ENCODE results near the gene KNSTRN.

The KNSTRN gene

GRCh38 chr15:40340740-40341400, 41.7 kb upstream of the KNSTRN start, which contains the start of gene CCDC9B (continued):
- TF ChIP-seq ZNF791 (tag by site-specific recombination; IDR thresholded peaks at IDR 0.05) = no peak
- no peak for TF ChIP-seq ZNF707 (tag by site-specific recombination; IDR thresholded peaks at IDR 0.05)
- no peak for TF ChIP-seq ZNF785 (tag by site-specific recombination; IDR thresholded peaks at IDR 0.05)
- TF ChIP-seq ZNF274 (IDR thresholded peaks at IDR 0.05; ENCODE audit: low read length) = no peak
- no peak for TF ChIP-seq ZNF274 (tag by site-specific recombination; IDR thresholded peaks at IDR 0.05; ENCODE audit: borderline replicate concordance)
- TF ChIP-seq, protein P1, sequence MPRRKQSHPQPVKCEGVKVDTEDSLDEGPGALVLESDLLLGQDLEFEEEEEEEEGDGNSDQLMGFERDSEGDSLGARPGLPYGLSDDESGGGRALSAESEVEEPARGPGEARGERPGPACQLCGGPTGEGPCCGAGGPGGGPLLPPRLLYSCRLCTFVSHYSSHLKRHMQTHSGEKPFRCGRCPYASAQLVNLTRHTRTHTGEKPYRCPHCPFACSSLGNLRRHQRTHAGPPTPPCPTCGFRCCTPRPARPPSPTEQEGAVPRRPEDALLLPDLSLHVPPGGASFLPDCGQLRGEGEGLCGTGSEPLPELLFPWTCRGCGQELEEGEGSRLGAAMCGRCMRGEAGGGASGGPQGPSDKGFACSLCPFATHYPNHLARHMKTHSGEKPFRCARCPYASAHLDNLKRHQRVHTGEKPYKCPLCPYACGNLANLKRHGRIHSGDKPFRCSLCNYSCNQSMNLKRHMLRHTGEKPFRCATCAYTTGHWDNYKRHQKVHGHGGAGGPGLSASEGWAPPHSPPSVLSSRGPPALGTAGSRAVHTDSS (tag by site-specific recombination; IDR thresholded peaks at IDR 0.05) = no peak
- TF ChIP-seq ZNF510 (tag by site-specific recombination; IDR thresholded peaks at IDR 0.05; ENCODE audit: insufficient replicate concordance) = no peak
- no peak for TF ChIP-seq TSHZ1 (tag by site-specific recombination; IDR thresholded peaks at IDR 0.05; ENCODE audit: borderline replicate concordance)
- no peak for TF ChIP-seq KLF16 (tag by site-specific recombination; IDR thresholded peaks at IDR 0.05)
- TF ChIP-seq SCRT1 (tag by site-specific recombination; IDR thresholded peaks at IDR 0.05; ENCODE audit: borderline replicate concordance) = no peak
- no peak for TF ChIP-seq ZNF514 (tag by site-specific recombination; IDR thresholded peaks at IDR 0.05)
- TF ChIP-seq ZNF48 (tag by site-specific recombination; IDR thresholded peaks at IDR 0.05) = no peak
- no peak for TF ChIP-seq KLF7 (tag by site-specific recombination; IDR thresholded peaks at IDR 0.05; ENCODE audit: borderline replicate concordance)
- TF ChIP-seq ZNF645 (tag by site-specific recombination; IDR thresholded peaks at IDR 0.05) = no peak
- TF ChIP-seq ZNF571 (tag by site-specific recombination; IDR thresholded peaks at IDR 0.05) = no peak
- TF ChIP-seq ZNF426 (tag by site-specific recombination; IDR thresholded peaks at IDR 0.05) = no peak
- 0 out of 2 replicates have a peak, but pooled peaks have one; percentile 14 for TF ChIP-seq ZEB2 (tag by site-specific recombination; IDR thresholded peaks at IDR 0.05)
- TF ChIP-seq ZNF24 (tag by site-specific recombination; IDR thresholded peaks at IDR 0.05) = no peak
- TF ChIP-seq KLF1 (tag by site-specific recombination; IDR thresholded peaks at IDR 0.05) = peak; percentile 62
- TF ChIP-seq, protein P2, sequence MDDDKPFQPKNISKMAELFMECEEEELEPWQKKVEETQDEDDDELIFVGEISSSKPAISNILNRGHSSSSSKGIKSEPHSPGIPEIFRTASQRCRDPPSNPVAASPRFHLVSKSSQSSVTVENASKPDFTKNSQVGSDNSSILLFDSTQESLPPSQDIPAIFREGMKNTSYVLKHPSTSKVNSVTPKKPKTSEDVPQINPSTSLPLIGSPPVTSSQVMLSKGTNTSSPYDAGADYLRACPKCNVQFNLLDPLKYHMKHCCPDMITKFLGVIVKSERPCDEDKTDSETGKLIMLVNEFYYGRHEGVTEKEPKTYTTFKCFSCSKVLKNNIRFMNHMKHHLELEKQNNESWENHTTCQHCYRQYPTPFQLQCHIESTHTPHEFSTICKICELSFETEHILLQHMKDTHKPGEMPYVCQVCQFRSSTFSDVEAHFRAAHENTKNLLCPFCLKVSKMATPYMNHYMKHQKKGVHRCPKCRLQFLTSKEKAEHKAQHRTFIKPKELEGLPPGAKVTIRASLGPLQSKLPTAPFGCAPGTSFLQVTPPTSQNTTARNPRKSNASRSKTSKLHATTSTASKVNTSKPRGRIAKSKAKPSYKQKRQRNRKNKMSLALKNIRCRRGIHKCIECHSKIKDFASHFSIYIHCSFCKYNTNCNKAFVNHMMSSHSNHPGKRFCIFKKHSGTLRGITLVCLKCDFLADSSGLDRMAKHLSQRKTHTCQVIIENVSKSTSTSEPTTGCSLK (tag by site-specific recombination; IDR thresholded peaks at IDR 0.05) = no peak
- no peak for TF ChIP-seq ZNF26 (tag by site-specific recombination; IDR thresholded peaks at IDR 0.05)
- TF ChIP-seq ZNF324 (tag by site-specific recombination; IDR thresholded peaks at IDR 0.05) = no peak
- no peak for TF ChIP-seq ZNF610 (tag by site-specific recombination; IDR thresholded peaks at IDR 0.05; ENCODE audit: borderline replicate concordance)
- no peak for TF ChIP-seq ZNF623 (tag by site-specific recombination; IDR thresholded peaks at IDR 0.05)
- no peak for TF ChIP-seq ZNF776 (tag by site-specific recombination; IDR thresholded peaks at IDR 0.05; ENCODE audit: borderline replicate concordance)
- no peak for TF ChIP-seq ZNF473 (tag by site-specific recombination; IDR thresholded peaks at IDR 0.05)
- no peak for TF ChIP-seq ZNF121 (tag by site-specific recombination; IDR thresholded peaks at IDR 0.05)
- TF ChIP-seq ZNF292 (tag by site-specific recombination; IDR thresholded peaks at IDR 0.05; ENCODE audit: borderline replicate concordance, low read depth) = no peak
- no peak for TF ChIP-seq ZNF132 (tag by site-specific recombination; IDR thresholded peaks at IDR 0.05; ENCODE audit: borderline replicate concordance)
